Right atrium auricular region (tissue), 2 donors: Measurements from ENCODE around the gene RNASEL. TPM values are rescaled to one million over a fixed set of nuclear protein-coding genes. Genes with fewer than 3 reads are reported as not detected.

Source experiments
- DNase-seq: peaks from one replicate; pipeline ENCODE4 v3.0.0-alpha.2; 2019; ENCODE audit warnings: low spot score
- H3K27ac ChIP-seq, 2 donors: fragments of 200-600 bp; sonication (generic); 1 replicate in 1 of 2; 2 replicates in 1 of 2; pipeline ENCODE4 v1.5.1; 2016 to 2019
- H3K27me3 ChIP-seq, 2 donors: fragments of 200-600 bp; sonication (generic); one replicate each; pipeline versions ENCODE4 v1.5.1 to v1.6.0; 2017 to 2019
- H3K36me3 ChIP-seq: fragments of 200-600 bp; sonication (generic); one replicate; pipeline ENCODE4 v1.5.1; 2016
- H3K4me1 ChIP-seq, 2 donors: fragments of 200-600 bp; sonication (generic); one replicate each; pipeline versions ENCODE4 v1.5.1 to v1.6.0; 2017 to 2019
- H3K4me3 ChIP-seq, 2 donors: fragments of 200-600 bp; sonication (generic); 1 replicate in 1 of 2; 2 replicates in 1 of 2; pipeline ENCODE4 v1.5.1; 2017 to 2019; ENCODE audit warnings: mild to moderate bottlenecking in 1 of 2, moderate library complexity in 1 of 2
- H3K9me3 ChIP-seq, 2 donors: fragments of 200-600 bp; sonication (generic); one replicate each; pipeline ENCODE4 v1.5.1; 2019
- total RNA-seq, 2 donors: library from RNA; depleted of rRNA; stranded (reverse); fragments of >200 nt; gene quantifications; one replicate each; pipeline ENCODE4 v1.1.0, GENCODE V29; 2016
- TF ChIP-seq, protein P1 (sequence below), 2 donors: fragments of 200-600 bp; sonication (generic); IDR thresholded peaks; one replicate each; pipeline ENCODE4 v1.5.1; 2019; ENCODE audit warnings: antibody characterized with exemption in 2 of 2

RNASEL gene
- total RNA-seq, 2 donors from 2014 or later = 2.0 to 4.5 TPM

DNA sequence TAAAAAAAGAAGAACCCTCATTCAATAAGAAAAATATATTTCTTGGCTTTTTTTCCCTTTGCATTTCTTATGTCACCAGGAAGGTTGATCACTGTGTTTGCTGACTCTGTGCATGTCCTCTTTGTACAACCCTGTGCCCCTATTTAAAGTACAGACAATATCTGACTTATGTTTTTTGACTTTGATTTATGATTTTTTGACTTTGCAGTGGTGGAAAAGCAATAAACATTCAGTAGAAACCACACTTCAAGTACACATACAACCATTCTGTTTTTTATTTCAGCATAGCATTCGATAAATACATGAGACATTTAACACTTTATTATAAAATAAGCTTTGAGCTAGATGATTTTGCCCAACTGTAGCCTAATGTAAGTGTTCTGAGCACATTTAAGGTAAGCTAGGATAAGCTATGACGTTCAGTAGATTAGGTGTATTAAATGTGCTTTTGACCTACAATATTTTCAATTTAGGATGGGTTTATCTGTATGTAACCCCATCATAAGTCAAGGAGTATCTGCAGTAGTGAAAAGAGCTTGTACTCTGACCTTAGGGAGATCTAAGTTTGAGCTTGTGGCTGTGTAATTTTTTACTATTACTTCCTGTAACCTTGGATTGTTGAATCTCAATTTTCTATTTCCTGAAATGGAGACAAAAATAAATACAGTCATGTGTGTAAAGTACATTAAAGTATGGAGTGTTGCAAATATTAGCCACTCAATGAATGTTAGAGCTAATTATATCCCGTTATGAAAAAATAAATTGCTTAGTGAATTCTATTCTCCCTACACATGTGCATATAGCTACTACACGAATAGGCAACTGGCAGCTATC lies 1.2 kb downstream of the RNASEL start:
- Histone ChIP-seq H3K27ac (peak overlapping the region; percentile 83 to 93), H3K36me3 (peaks cover 4% of the 10 kb centered on the region), H3K4me1 (peaks cover 0 to 24% of the 10 kb centered on the region in 2 donors), H3K4me3 (peak overlapping the region; percentile 68 to 73), H3K27me3 (no peaks in the 10 kb centered on the region), H3K9me3 (no peaks in the 10 kb centered on the region)
- TF ChIP-seq, protein P1, sequence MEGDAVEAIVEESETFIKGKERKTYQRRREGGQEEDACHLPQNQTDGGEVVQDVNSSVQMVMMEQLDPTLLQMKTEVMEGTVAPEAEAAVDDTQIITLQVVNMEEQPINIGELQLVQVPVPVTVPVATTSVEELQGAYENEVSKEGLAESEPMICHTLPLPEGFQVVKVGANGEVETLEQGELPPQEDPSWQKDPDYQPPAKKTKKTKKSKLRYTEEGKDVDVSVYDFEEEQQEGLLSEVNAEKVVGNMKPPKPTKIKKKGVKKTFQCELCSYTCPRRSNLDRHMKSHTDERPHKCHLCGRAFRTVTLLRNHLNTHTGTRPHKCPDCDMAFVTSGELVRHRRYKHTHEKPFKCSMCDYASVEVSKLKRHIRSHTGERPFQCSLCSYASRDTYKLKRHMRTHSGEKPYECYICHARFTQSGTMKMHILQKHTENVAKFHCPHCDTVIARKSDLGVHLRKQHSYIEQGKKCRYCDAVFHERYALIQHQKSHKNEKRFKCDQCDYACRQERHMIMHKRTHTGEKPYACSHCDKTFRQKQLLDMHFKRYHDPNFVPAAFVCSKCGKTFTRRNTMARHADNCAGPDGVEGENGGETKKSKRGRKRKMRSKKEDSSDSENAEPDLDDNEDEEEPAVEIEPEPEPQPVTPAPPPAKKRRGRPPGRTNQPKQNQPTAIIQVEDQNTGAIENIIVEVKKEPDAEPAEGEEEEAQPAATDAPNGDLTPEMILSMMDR (IDR thresholded peaks at IDR 0.05) = no peak
- no peak for DNase-seq

DNA sequence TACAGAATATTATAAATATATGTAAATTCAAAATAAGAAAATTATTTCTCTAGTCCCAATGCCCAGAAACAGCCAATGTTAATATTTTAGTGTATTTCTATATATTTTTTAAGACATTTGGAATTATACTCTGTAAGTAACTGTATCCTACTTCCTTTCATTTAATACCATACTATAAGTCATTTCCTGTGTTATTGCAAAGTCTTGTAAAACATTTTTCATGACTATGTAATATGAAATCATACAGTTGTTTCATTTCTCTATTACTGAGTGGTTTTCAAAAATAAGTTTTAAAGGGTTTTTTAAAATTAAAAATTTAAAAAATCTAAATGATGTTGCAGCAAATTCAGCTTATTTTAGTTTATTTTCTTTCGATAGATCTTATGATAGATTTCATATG lies 2.0 kb downstream of the RNASEL start:
- H3K36me3 ChIP-seq = peaks cover 4% of the 10 kb centered on the region
- H3K27ac ChIP-seq = no peak overlapping the region
- DNase-seq = no peak
- TF ChIP-seq, protein P1 (IDR thresholded peaks at IDR 0.05) = no peak
- no peak overlapping the region for H3K4me3 ChIP-seq
- H3K4me1 ChIP-seq = peaks cover 0 to 24% of the 10 kb centered on the region in 2 donors
- no peaks in the 10 kb centered on the region for H3K27me3 ChIP-seq
- no peaks in the 10 kb centered on the region for H3K9me3 ChIP-seq

DNA sequence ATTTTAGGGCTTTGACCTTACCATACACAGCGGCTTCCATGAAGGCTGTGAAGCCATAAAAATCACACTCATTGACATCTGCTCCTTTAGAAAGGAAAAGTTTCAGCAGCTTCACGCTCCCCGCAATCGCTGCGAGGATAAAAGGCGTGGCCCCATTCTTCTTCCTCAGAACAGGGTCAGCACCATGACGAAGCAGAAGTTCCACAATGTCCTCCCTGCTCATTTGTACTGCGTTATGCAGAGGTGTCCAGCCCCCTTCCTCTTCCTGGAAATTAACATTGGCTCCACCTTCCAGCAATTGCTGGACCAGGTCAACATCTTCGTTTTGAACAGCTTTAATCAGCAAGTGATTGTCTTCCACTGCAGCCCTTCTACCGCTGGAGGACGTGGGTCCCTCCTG lies 2.7 kb downstream of the RNASEL start:
- DNase-seq = no peak
- peaks cover 0 to 24% of the 10 kb centered on the region in 2 donors for H3K4me1 ChIP-seq
- H3K36me3 ChIP-seq = peaks cover 4% of the 10 kb centered on the region
- no peak overlapping the region for H3K27ac ChIP-seq
- H3K27me3 ChIP-seq = no peaks in the 10 kb centered on the region
- H3K9me3 ChIP-seq = no peaks in the 10 kb centered on the region
- TF ChIP-seq, protein P1 (IDR thresholded peaks at IDR 0.05) = no peak
- H3K4me3 ChIP-seq = no peak overlapping the region

DNA sequence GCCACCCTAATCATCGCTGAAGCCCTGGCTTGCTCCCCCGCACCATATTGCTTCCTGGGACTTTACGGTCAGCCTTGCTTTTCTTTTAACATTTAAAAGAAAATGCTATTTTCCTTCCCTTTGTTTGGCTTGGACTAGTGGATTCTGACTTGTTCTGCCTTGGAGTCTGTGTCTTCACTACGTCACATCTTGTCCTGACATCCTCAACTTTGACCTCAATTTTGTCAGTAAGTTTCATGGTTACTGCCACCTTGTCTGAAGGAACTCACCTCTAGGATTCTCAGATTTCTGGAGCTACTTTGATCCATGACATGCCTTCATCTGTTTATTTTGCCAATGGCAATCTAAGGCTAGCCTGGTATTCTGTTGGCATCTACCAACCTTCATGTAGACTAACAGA lies 4.3 kb downstream of the RNASEL start:
- Histone ChIP-seq H3K9me3 (no peaks in the 10 kb centered on the region), H3K4me3 (no peak overlapping the region), H3K27me3 (no peaks in the 10 kb centered on the region), H3K36me3 (peaks cover 18% of the 10 kb centered on the region), H3K27ac (no peak overlapping the region), H3K4me1 (peaks cover 0 to 24% of the 10 kb centered on the region in 2 donors)
- TF ChIP-seq, protein P1 (IDR thresholded peaks at IDR 0.05) = no peak
- no peak for DNase-seq

DNA sequence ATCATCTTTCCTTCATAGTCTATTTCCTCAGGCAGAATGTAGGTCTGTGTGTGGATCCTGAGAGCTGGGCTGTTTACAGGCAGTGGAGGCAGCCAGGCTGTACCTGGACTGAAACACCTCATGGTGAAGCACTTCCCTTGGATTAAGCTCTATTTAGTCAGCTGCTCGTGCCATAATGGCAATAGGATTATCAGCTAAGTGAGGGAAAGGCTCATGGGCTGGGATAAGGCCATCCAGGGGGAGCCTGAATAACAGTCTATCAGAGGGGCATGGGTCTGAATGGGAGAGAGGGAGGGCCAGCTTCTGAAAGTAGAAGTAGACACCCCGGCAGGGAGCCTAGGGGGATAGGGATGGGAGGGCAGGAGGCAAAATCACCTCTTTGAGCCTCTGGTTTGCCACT lies 8.3 kb downstream of the RNASEL start:
- peaks cover 30% of the 10 kb centered on the region for H3K36me3 ChIP-seq
- TF ChIP-seq, protein P1 (IDR thresholded peaks at IDR 0.05) = no peak

More for the DNA sequence above, 8.3 kb downstream of the RNASEL start:
- no peak overlapping the region for H3K4me3 ChIP-seq
- H3K9me3 ChIP-seq = no peaks in the 10 kb centered on the region
- peaks cover 0 to 13% of the 10 kb centered on the region in 2 donors for H3K4me1 ChIP-seq
- no peaks in the 10 kb centered on the region for H3K27me3 ChIP-seq
- H3K27ac ChIP-seq = no peak overlapping the region
- no peak for DNase-seq
